H9 (cell line): ENCODE results near the gene NFATC4. TPM values are rescaled to one million over a fixed set of nuclear protein-coding genes. Genes with fewer than 3 reads are reported as not detected.

Experiments
- DNase-seq: peaks from one replicate; pipeline ENCODE4 v3.0.0-alpha.2; 2017
- H2AFZ ChIP-seq: one replicate; pipeline ENCODE4 v1.6.1; 2013; ENCODE audit warnings: mild to moderate bottlenecking, low read length, control low read depth, moderate library complexity
- H2AK5ac ChIP-seq: 2 replicates; pipeline ENCODE4 v1.6.1; 2013; ENCODE audit warnings: low read length, control low read depth, mixed read lengths; ENCODE audit not compliant: insufficient read length
- H2BK120ac ChIP-seq: one replicate; pipeline ENCODE4 v1.6.1; 2013; ENCODE audit warnings: low read depth, mild to moderate bottlenecking, low read length, control low read depth, inconsistent platforms; ENCODE audit not compliant: poor library complexity, severe bottlenecking
- H2BK12ac ChIP-seq: 2 replicates; pipeline ENCODE4 v1.6.1; 2013; ENCODE audit warnings: low read length, control low read depth, mixed read lengths, low read depth; ENCODE audit not compliant: insufficient read length
- H2BK15ac ChIP-seq: 2 replicates; pipeline ENCODE4 v1.6.1; 2013; ENCODE audit warnings: low read depth, low read length, control low read depth
- H2BK20ac ChIP-seq: one replicate; pipeline ENCODE4 v1.6.1; 2013; ENCODE audit warnings: low read depth, mild to moderate bottlenecking, low read length, control low read depth, inconsistent platforms; ENCODE audit not compliant: poor library complexity, severe bottlenecking
- H2BK5ac ChIP-seq: 2 replicates; pipeline ENCODE4 v1.6.1; 2013; ENCODE audit warnings: low read length, control low read depth, mixed read lengths; ENCODE audit not compliant: insufficient read length
- H3K14ac ChIP-seq: 2 replicates; pipeline ENCODE4 v1.6.1; 2013; ENCODE audit warnings: low read length, control low read depth; ENCODE audit not compliant: insufficient read depth
- H3K18ac ChIP-seq: 2 replicates; pipeline ENCODE4 v1.6.1; 2013; ENCODE audit warnings: low read depth, mild to moderate bottlenecking, mixed read lengths, low read length, control low read depth; ENCODE audit not compliant: insufficient read length
- H3K23ac ChIP-seq: 2 replicates; pipeline ENCODE4 v1.6.1; 2013; ENCODE audit warnings: low read length, control low read depth, mixed read lengths, low read depth; ENCODE audit not compliant: insufficient read length
- H3K23me2 ChIP-seq: 2 replicates; pipeline ENCODE4 v1.6.1; 2013; ENCODE audit warnings: low read depth, mild to moderate bottlenecking, mixed read lengths, low read length, control low read depth; ENCODE audit not compliant: insufficient read length, poor library complexity, severe bottlenecking
- H3K27ac ChIP-seq: 2 replicates; pipeline ENCODE4 v1.5.1; 2013; ENCODE audit warnings: low read length, control low read depth, mixed read lengths, low read depth; ENCODE audit not compliant: insufficient read length
- H3K27me3 ChIP-seq: 2 replicates; pipeline ENCODE4 v1.6.1; 2013; ENCODE audit warnings: low read length, control low read depth, inconsistent platforms; ENCODE audit not compliant: insufficient read depth
- H3K4ac ChIP-seq: 2 replicates; pipeline ENCODE4 v1.6.1; 2013; ENCODE audit warnings: low read depth, mild to moderate bottlenecking, control low read depth, inconsistent platforms, low read length, moderate library complexity
- H3K4me1 ChIP-seq: 2 replicates; pipeline ENCODE4 v1.6.1; 2013; ENCODE audit warnings: low read length, control low read depth, inconsistent platforms; ENCODE audit not compliant: insufficient read depth
- H3K4me2 ChIP-seq: 2 replicates; pipeline ENCODE4 v1.6.1; 2013; ENCODE audit warnings: low read length, control low read depth, mixed read lengths; ENCODE audit not compliant: insufficient read length, insufficient read depth
- H3K56ac ChIP-seq: 2 replicates; pipeline ENCODE4 v1.6.1; 2013; ENCODE audit warnings: low read depth, mild to moderate bottlenecking, mixed read lengths, low read length, control low read depth; ENCODE audit not compliant: insufficient read length
- H3K79me1 ChIP-seq: 2 replicates; pipeline ENCODE4 v1.6.1; 2013; ENCODE audit warnings: low read depth, mild to moderate bottlenecking, moderate library complexity, low read length, control low read depth, inconsistent platforms; ENCODE audit not compliant: insufficient read depth, poor library complexity, severe bottlenecking
- H3K79me2 ChIP-seq: 2 replicates; pipeline ENCODE4 v1.6.1; 2013; ENCODE audit warnings: low read length, control low read depth, inconsistent platforms; ENCODE audit not compliant: insufficient read depth
- H3K9ac ChIP-seq: 2 replicates; pipeline ENCODE4 v1.6.1; 2013; ENCODE audit warnings: low read length, control low read depth, mixed read lengths; ENCODE audit not compliant: insufficient read length; ENCODE audit errors: extremely low read depth
- H3K9me3 ChIP-seq: one replicate; pipeline ENCODE4 v1.6.1; 2013; ENCODE audit warnings: low read depth, low read length, inconsistent platforms; ENCODE audit not compliant: control insufficient read depth
- H3T11ph ChIP-seq: one replicate; pipeline ENCODE4 v1.6.1; 2013; ENCODE audit warnings: mild to moderate bottlenecking, low read length, control low read depth, inconsistent platforms
- H4K20me1 ChIP-seq: one replicate; pipeline ENCODE4 v1.6.1; 2013; ENCODE audit not compliant: control insufficient read depth, insufficient read length, insufficient read depth
- H4K5ac ChIP-seq: 2 replicates; pipeline ENCODE4 v1.6.1; 2013; ENCODE audit warnings: low read depth, mild to moderate bottlenecking, mixed read lengths, low read length, control low read depth; ENCODE audit not compliant: insufficient read length
- H4K8ac ChIP-seq: replicated peaks from 2 replicates; pipeline ENCODE4 v1.6.1; 2013; ENCODE audit warnings: low read length, control low read depth, mixed read lengths, low read depth; ENCODE audit not compliant: insufficient read length
- H4K91ac ChIP-seq: 2 replicates; pipeline ENCODE4 v1.6.1; 2013; ENCODE audit warnings: low read depth, mild to moderate bottlenecking, moderate library complexity, mixed read lengths, low read length, control low read depth; ENCODE audit not compliant: insufficient read length
- H3K27ac Mint-ChIP-seq, 3 experiments: 2 replicates in 2 of 3; 3 replicates in 1 of 3; pipeline ENCODE4 v1.8.0; 2020 to 2021; ENCODE audit warnings: mixed read lengths in 3 of 3, mild to moderate bottlenecking in 1 of 3, moderate library complexity in 1 of 3
- H3K27me3 Mint-ChIP-seq: 2 replicates; pipeline ENCODE4 v1.8.0; 2021; ENCODE audit warnings: low read depth, mild to moderate bottlenecking, moderate library complexity, mixed read lengths
- H3K36me3 Mint-ChIP-seq, 3 experiments: 2 replicates in 2 of 3; 3 replicates in 1 of 3; pipeline ENCODE4 v1.8.0; 2020 to 2021; ENCODE audit warnings: low read depth in 3 of 3, mixed read lengths in 3 of 3; ENCODE audit not compliant: insufficient read depth in 1 of 3
- H3K4me1 Mint-ChIP-seq, 2 experiments: 2 replicates each; pipeline ENCODE4 v1.8.0; 2020; ENCODE audit warnings: mixed read lengths in 2 of 2
- H3K4me3 Mint-ChIP-seq, 2 experiments: 2 replicates in 1 of 2; 3 replicates in 1 of 2; pipeline ENCODE4 v1.8.0; 2020 to 2021; ENCODE audit warnings: mild to moderate bottlenecking in 2 of 2, mixed read lengths in 2 of 2, moderate library complexity in 1 of 2
- H3K9me3 Mint-ChIP-seq, 2 experiments: 2 replicates in 1 of 2; 3 replicates in 1 of 2; pipeline ENCODE4 v1.8.0; 2020; ENCODE audit warnings: mild to moderate bottlenecking in 2 of 2, mixed read lengths in 2 of 2, moderate library complexity in 1 of 2
- WGBS: extraction: QIAGEN DNeasy Blood & Tissue Kit; methylation state at CpG from one replicate; pipeline ENCODE4 v1.1.7; 2013; ENCODE audit warnings: missing lambda C conversion rate, low lambda C conversion rate, mixed read lengths; ENCODE audit not compliant: insufficient read length; ENCODE audit errors: extremely low coverage; 5-methylcytosine and 5-hydroxymethylcytosine counted together
- total RNA-seq: library from RNA; stranded (reverse); gene quantifications from 2 replicates; pipeline ENCODE4 v1.2.1, GENCODE V29; 2021
- TF ChIP-seq, protein P1 (sequence below): fragments of 200-600 bp; sonication (generic); conservative IDR thresholded peaks from 3 replicates; pipeline ENCODE4 v1.8.0; 2021; ENCODE audit warnings: antibody characterized with exemption, mild to moderate bottlenecking

Gene NFATC4
- total RNA-seq, 1 experiment from 2014 or later = 46.4 TPM

DNA sequence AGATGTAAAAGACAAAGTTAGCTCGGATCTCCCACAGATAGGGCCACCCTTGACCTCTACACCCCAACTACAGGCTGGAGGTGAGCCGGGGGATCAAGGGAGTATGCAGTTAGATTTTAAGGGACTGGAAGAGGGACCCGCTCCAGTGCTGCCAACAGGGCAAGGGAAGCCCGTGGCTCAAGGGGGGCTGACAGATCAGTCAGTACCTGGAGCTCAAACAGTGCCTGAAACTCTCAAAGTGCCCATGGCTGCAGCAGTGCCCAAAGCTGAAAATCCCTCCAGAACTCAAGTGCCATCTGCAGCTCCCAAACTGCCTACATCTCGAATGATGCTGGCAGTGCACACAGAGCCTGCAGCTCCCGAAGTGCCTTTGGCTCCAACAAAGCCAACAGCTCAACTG, 41.2 kb downstream of the NFATC4 start:
- no peaks in the 10 kb centered on the region for H4K20me1 ChIP-seq
- WGBS = no CpG with 5 or more reads among the region's 6 CpGs
- H2BK12ac ChIP-seq = no peak overlapping the region
- H3T11ph ChIP-seq = no peak overlapping the region
- no peak overlapping the region for H4K91ac ChIP-seq
- peak; percentile 6 for DNase-seq
- H3K9me3 Mint-ChIP-seq = no peaks in the 10 kb centered on the region
- no peak overlapping the region for H2AFZ ChIP-seq
- H3K9ac ChIP-seq = no peak overlapping the region
- H3K56ac ChIP-seq = no peak overlapping the region
- H2AK5ac ChIP-seq = no peak overlapping the region
- no peaks in the 10 kb centered on the region for H3K79me2 ChIP-seq
- H3K9me3 ChIP-seq = no peaks in the 10 kb centered on the region
- no peak overlapping the region for H3K4me3 Mint-ChIP-seq
- H2BK15ac ChIP-seq = no peak overlapping the region
- H3K27me3 Mint-ChIP-seq = no peaks in the 10 kb centered on the region
- H3K27ac ChIP-seq = no peak overlapping the region
- H3K79me1 ChIP-seq = no peaks in the 10 kb centered on the region
- H3K4me1 Mint-ChIP-seq = peaks cover 9 to 11% of the 10 kb centered on the region in 2 experiments
- peaks cover 5 to 26% (median 18%) of the 10 kb centered on the region in 3 experiments; a peak in 6 of 7 replicates for H3K36me3 Mint-ChIP-seq
- TF ChIP-seq, protein P1, sequence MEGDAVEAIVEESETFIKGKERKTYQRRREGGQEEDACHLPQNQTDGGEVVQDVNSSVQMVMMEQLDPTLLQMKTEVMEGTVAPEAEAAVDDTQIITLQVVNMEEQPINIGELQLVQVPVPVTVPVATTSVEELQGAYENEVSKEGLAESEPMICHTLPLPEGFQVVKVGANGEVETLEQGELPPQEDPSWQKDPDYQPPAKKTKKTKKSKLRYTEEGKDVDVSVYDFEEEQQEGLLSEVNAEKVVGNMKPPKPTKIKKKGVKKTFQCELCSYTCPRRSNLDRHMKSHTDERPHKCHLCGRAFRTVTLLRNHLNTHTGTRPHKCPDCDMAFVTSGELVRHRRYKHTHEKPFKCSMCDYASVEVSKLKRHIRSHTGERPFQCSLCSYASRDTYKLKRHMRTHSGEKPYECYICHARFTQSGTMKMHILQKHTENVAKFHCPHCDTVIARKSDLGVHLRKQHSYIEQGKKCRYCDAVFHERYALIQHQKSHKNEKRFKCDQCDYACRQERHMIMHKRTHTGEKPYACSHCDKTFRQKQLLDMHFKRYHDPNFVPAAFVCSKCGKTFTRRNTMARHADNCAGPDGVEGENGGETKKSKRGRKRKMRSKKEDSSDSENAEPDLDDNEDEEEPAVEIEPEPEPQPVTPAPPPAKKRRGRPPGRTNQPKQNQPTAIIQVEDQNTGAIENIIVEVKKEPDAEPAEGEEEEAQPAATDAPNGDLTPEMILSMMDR = no peak
- H3K18ac ChIP-seq = no peak overlapping the region
- H4K5ac ChIP-seq = no peak overlapping the region
- no peaks in the 10 kb centered on the region for H3K27me3 ChIP-seq
- no peak overlapping the region for H3K14ac ChIP-seq
- H2BK20ac ChIP-seq = no peak overlapping the region
- H3K27ac Mint-ChIP-seq = no peak overlapping the region
- no peaks in the 10 kb centered on the region for H3K23me2 ChIP-seq
- H4K8ac ChIP-seq = no peak overlapping the region
- H3K4me1 ChIP-seq = no peaks in the 10 kb centered on the region
- H3K4ac ChIP-seq = no peak overlapping the region
- H3K23ac ChIP-seq = no peak overlapping the region
- no peak overlapping the region for H3K4me2 ChIP-seq
- no peak overlapping the region for H2BK120ac ChIP-seq
- no peak overlapping the region for H2BK5ac ChIP-seq
